Activated CD8-positive, alpha-beta T cell treated with anti-CD3 and anti-CD28 coated beads for 36 hours (primary cell): ENCODE results near the gene UPK1B. TPM values are rescaled to one million over a fixed set of nuclear protein-coding genes. Genes with fewer than 3 reads are reported as not detected.

Source experiments
- ATAC-seq: fragments of 200-7000 bp; cut with Tn5 transposase; one replicate; pipeline ENCODE4 v1.10.0; 2021; ENCODE audit warnings: mild to moderate bottlenecking, moderate library complexity
- CTCF ChIA-PET: fragments of 350-600 bp; sonication (Branson Sonifier 250); formaldehyde crosslinking; loops from one replicate; lab custom pipeline; 2021; ENCODE audit warnings: antibody characterized with exemption; lab: Charles Lee
- POLR2A ChIA-PET: fragments of 350-600 bp; sonication (Branson Sonifier 250); formaldehyde crosslinking; loops from one replicate; lab custom pipeline; 2021; ENCODE audit warnings: antibody characterized with exemption; lab: Charles Lee
- DNase-seq: peaks from one replicate; pipeline ENCODE4 v3.0.0-alpha.2; 2020
- H3K27ac Mint-ChIP-seq: one replicate; pipeline ENCODE4 v1.8.0; 2021; ENCODE audit warnings: mild to moderate bottlenecking, mixed read lengths
- H3K27me3 Mint-ChIP-seq: one replicate; pipeline ENCODE4 v1.8.0; 2021; ENCODE audit warnings: mixed read lengths
- H3K36me3 Mint-ChIP-seq: one replicate; pipeline ENCODE4 v1.8.0; 2021; ENCODE audit warnings: low read depth, mixed read lengths
- H3K4me1 Mint-ChIP-seq: one replicate; pipeline ENCODE4 v1.8.0; 2021; ENCODE audit warnings: low read depth, mixed read lengths
- H3K4me3 Mint-ChIP-seq: one replicate; pipeline ENCODE4 v1.8.0; 2021; ENCODE audit warnings: mild to moderate bottlenecking, moderate library complexity, mixed read lengths
- H3K9me3 Mint-ChIP-seq: one replicate; pipeline ENCODE4 v1.8.0; 2021; ENCODE audit warnings: mixed read lengths
- CTCF ChIP-seq: fragments of 200-600 bp; IDR thresholded peaks from one replicate; pipeline ENCODE4 v1.8.0; 2022; ENCODE audit warnings: antibody characterized with exemption, mild to moderate bottlenecking
- intact Hi-C: fragments of 100-400 bp; cut with micrococcal nuclease; formaldehyde crosslinking; loops from one replicate; pipeline ENCODE4 v1.10.0; 2022
- total RNA-seq, 2 experiments: library from RNA; stranded (reverse); gene quantifications; one replicate each; pipeline ENCODE4 v1.2.3, GENCODE V29; 2021

Gene UPK1B
- total RNA-seq, 2 experiments from 2014 or later, result not detected

DNA sequence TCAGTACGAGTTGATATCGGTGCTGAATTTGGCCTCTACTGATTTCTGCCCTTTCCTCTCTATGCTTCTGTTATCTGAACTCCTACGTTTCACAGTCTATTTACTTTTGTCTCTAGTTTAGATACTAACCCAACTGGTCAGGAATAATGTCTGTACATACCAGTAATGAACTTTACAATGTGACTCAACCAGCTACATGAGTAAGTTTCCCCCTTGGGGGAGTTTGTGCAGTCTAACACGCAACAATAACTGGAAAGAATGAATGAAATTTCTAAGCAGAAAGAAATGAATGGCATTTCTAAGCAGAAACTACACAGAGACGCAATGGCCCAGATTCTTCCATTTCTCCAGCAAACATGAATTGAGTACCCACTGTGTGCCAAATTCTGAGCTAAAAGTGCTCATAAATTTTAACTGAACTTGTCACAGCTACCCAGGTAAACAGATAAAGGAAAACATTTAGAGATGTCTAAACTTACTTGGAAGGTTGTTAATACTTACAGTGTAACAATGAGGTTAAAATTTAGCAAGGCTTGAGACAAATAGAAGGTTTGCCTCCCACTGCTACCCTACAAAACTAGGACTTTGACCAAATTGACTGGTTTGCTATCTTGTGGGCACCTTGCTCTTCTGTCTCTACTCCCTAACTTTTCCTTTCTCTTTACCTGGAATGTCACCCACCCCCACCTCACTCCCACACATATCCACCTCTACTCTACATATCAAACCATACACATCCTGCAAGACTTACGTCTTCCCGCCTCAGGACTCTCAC is 11.6 kb downstream of the UPK1B start:
- Mint-ChIP-seq H3K9me3 (no peaks in the 10 kb centered on the region), H3K27me3 (peaks cover 4% of the 10 kb centered on the region), H3K4me3 (no peak overlapping the region), H3K27ac (no peak overlapping the region), H3K4me1 (no peaks in the 10 kb centered on the region), H3K36me3 (no peaks in the 10 kb centered on the region)
- ChIA-PET POLR2A (no interaction called here), CTCF (no interaction called here)
- no peak for DNase-seq
- peak; percentile 45 for ATAC-seq
- no peak for TF ChIP-seq CTCF
- intact Hi-C loops, result no loop called here

DNA sequence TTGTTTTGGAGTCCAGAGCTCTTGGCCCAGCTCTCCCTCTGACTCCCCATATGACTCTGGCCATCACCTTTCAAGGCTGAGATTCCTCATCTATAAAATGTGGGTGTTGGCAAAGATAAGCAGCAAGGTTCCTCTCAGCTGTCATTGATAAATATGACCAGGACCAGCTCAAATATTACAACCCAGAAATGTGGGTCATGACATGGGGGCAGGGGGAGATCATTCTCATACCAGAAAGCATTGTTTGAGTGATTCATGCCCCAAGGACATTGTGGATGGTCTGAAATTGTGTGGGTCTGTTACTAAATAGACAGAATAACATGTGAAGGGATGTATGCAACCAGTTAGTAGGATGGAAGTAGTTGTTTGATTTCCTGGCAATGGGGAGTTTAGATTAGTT is 13.9 kb downstream of the UPK1B start:
- H3K27me3 Mint-ChIP-seq, result no peaks in the 10 kb centered on the region
- H3K36me3 Mint-ChIP-seq, result no peaks in the 10 kb centered on the region
- H3K27ac Mint-ChIP-seq, result no peak overlapping the region
- no peak for TF ChIP-seq CTCF
- H3K4me1 Mint-ChIP-seq, result no peaks in the 10 kb centered on the region
- intact Hi-C loops, result no loop called here
- ChIA-PET POLR2A (no interaction called here), CTCF (no interaction called here)
- H3K4me3 Mint-ChIP-seq, result no peak overlapping the region
- ATAC-seq (no peak), DNase-seq (no peak)
- H3K9me3 Mint-ChIP-seq, result no peaks in the 10 kb centered on the region

DNA sequence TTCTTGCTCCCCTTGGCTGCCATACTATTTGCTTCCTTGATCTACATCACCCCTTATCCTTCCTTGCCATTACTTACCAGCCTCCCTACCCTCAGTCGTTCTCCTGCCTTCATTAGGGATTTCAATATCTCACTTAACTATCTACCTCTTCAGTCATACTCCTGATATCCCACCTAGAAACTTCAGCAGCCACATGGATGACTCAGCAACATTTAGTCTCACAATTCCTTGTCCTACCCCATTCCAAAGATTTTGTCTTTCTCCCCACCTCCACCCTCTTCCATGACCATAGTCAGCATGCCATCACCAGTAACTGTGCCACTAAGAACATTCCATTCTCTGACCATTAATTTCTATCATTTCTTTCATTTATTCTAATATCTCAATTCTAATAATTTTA is 18.4 kb downstream of the UPK1B start:
- no peak overlapping the region for H3K4me3 Mint-ChIP-seq
- H3K9me3 Mint-ChIP-seq, result no peaks in the 10 kb centered on the region
- no peak overlapping the region for H3K27ac Mint-ChIP-seq
- no peak for DNase-seq
- ATAC-seq, result no peak
- H3K36me3 Mint-ChIP-seq, result no peaks in the 10 kb centered on the region
- CTCF ChIA-PET, result no interaction called here
- POLR2A ChIA-PET, result no interaction called here
- no peak for TF ChIP-seq CTCF
- peaks cover 6% of the 10 kb centered on the region for H3K27me3 Mint-ChIP-seq
- intact Hi-C loops, result no loop called here
- H3K4me1 Mint-ChIP-seq, result no peaks in the 10 kb centered on the region

DNA sequence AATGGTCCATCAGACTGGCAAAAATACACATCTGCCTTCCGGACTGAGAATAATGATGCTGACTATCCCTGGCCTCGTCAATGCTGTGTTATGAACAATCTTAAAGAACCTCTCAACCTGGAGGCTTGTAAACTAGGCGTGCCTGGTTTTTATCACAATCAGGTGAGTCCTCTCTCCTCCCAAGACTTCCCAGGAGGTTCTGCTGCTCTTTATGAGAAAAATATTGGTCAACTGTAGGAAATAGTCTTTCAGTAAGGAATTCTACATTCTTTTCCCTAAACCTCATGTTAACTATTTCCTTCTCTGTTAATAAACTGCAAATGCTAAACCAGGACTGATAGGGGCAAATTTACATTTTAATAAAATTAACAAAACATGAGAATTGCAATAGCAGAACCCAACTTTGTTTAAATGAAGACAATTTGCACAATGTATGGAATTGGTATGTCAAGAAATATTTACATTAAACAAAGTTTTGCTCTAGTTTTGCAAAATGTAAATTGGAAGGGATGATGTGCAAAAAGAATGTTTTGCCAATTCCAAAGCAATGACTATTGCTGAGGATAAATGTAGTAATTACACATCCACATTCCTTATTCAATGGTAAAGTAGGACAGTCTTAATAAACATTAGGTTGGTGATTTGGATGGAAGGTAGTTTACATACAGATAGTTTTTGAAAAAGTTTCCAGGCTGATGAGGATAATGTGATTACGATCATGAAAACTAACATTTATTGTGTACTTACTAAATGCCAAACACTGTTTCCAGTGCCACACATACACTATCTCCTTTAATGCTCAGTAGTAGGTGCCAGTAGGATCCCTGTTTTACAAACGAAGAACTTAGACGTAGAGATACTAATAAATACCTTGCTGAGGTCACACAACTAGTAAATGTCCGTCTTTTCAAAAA is 21.1 kb downstream of the UPK1B start:
- Mint-ChIP-seq H3K36me3 (no peaks in the 10 kb centered on the region), H3K4me3 (no peak overlapping the region), H3K9me3 (no peaks in the 10 kb centered on the region), H3K27ac (no peak overlapping the region), H3K27me3 (peaks cover 6% of the 10 kb centered on the region), H3K4me1 (no peaks in the 10 kb centered on the region)
- no peak for TF ChIP-seq CTCF
- DNase-seq, result no peak
- CTCF ChIA-PET, result interaction anchor here (1.2 kb wide), 1 partner anchor 12 kb away, joined by 3 read pairs; no protein-coding TSS in a partner anchor
- POLR2A ChIA-PET, result no interaction called here
- ATAC-seq, result no peak
- intact Hi-C loops, result no loop called here

GRCh38 chr3:119195151-119195476 is 21.7 kb downstream of the UPK1B start:
- no peaks in the 10 kb centered on the region for H3K4me1 Mint-ChIP-seq
- H3K36me3 Mint-ChIP-seq, result no peaks in the 10 kb centered on the region
- ChIA-PET POLR2A (no interaction called here), CTCF (interaction anchor here (1.2 kb wide), 1 partner anchor 12 kb away, joined by 3 read pairs; no protein-coding TSS in a partner anchor)
- H3K27ac Mint-ChIP-seq, result no peak overlapping the region
- intact Hi-C loops, result no loop called here
- peaks cover 6% of the 10 kb centered on the region for H3K27me3 Mint-ChIP-seq
- no peaks in the 10 kb centered on the region for H3K9me3 Mint-ChIP-seq
- no peak overlapping the region for H3K4me3 Mint-ChIP-seq
- DNase-seq (no peak), ATAC-seq (no peak)
- TF ChIP-seq CTCF, result no peak
